ENCODE results near the gene ADGRB2.

The ADGRB2 gene

GRCh38 chr1:31780632-31781031, 16.5 kb upstream of the ADGRB2 start:
- peaks cover 22% of the 10 kb centered on the region for H3K27me3 Mint-ChIP-seq (ENCODE audit: low read depth)
- TF ChIP-seq, protein P1, sequence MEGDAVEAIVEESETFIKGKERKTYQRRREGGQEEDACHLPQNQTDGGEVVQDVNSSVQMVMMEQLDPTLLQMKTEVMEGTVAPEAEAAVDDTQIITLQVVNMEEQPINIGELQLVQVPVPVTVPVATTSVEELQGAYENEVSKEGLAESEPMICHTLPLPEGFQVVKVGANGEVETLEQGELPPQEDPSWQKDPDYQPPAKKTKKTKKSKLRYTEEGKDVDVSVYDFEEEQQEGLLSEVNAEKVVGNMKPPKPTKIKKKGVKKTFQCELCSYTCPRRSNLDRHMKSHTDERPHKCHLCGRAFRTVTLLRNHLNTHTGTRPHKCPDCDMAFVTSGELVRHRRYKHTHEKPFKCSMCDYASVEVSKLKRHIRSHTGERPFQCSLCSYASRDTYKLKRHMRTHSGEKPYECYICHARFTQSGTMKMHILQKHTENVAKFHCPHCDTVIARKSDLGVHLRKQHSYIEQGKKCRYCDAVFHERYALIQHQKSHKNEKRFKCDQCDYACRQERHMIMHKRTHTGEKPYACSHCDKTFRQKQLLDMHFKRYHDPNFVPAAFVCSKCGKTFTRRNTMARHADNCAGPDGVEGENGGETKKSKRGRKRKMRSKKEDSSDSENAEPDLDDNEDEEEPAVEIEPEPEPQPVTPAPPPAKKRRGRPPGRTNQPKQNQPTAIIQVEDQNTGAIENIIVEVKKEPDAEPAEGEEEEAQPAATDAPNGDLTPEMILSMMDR (IDR thresholded peaks at IDR 0.05; ENCODE audit: unreplicated experiment in 3 of 3): no peak
- peak overlapping the region; percentile 21 to 94 (median 79) for H3K27ac Mint-ChIP-seq
- H3K4me1 Mint-ChIP-seq: peaks cover 61% of the 10 kb centered on the region
- H3K9me3 Mint-ChIP-seq: no peaks in the 10 kb centered on the region
- peak overlapping the region in 1 of 3 experiments; percentile 17 for H3K4me3 Mint-ChIP-seq
- no peaks in the 10 kb centered on the region for H3K36me3 Mint-ChIP-seq (ENCODE audit: low read depth)

DNA sequence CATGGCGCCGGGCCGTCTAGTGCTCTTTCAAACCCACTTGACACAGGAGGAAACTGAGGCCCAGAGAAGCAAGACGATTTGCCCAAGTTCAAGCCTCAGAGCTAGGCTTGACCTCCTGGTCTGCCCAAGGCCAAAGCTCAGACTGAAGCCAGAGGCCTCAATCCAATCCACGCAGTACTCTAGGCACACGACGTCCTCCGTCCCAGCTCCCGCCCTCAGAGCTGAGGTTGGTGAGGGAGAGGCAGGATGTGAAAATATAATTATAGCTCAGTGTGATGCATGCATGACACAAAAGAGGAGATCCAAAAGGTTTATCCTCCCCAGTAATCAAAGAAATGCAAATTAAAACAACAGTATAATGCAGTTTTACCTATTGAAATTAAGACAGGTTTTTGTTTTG, 15.5 kb upstream of the ADGRB2 start:
- TF ChIP-seq, protein P1 (IDR thresholded peaks at IDR 0.05; ENCODE audit: unreplicated experiment in 3 of 3): no peak
- peaks cover 60% of the 10 kb centered on the region for H3K4me1 Mint-ChIP-seq
- H3K27me3 Mint-ChIP-seq (ENCODE audit: low read depth): peaks cover 31% of the 10 kb centered on the region
- peak overlapping the region; percentile 31 to 94 (median 79) for H3K27ac Mint-ChIP-seq
- H3K36me3 Mint-ChIP-seq (ENCODE audit: low read depth): no peaks in the 10 kb centered on the region
- no peaks in the 10 kb centered on the region for H3K9me3 Mint-ChIP-seq
- H3K4me3 Mint-ChIP-seq: no peak overlapping the region

GRCh38 chr1:31778763-31779488, 14.8 kb upstream of the ADGRB2 start:
- peaks cover 39% of the 10 kb centered on the region for H3K27me3 Mint-ChIP-seq (ENCODE audit: low read depth)
- TF ChIP-seq, protein P1 (IDR thresholded peaks at IDR 0.05; ENCODE audit: unreplicated experiment in 3 of 3): no peak

DNA sequence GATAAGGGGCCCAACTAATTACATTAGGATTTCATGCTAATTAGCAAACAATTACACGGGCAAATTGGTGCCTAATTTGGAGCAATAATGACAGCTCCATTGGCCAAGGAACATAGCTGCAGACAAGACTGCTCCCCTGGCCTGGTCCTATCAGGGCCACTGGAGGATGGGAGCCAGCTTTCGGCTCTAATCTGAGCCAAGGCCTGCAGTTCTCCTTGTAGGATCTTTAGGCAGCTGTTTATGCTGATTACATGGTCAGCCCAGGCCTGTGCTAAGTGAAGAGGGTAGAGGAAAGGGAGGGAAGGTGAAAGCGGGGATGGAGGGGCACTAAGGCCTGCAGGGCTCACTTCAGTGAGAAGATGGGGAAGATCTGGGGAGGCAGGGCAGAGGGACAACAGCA, 12.4 kb upstream of the ADGRB2 start:
- Mint-ChIP-seq H3K4me3 (no peak overlapping the region), H3K9me3 (peaks cover 3% of the 10 kb centered on the region), H3K27ac (peak overlapping the region in 1 of 3 experiments; percentile 7), H3K4me1 (peaks cover 62% of the 10 kb centered on the region), H3K36me3 (ENCODE audit: low read depth) (no peaks in the 10 kb centered on the region), H3K27me3 (ENCODE audit: low read depth) (peaks cover 62% of the 10 kb centered on the region)
- TF ChIP-seq, protein P1 (IDR thresholded peaks at IDR 0.05; ENCODE audit: unreplicated experiment in 3 of 3): no peak

More at GRCh38 chr1:31778763-31779488, 14.8 kb upstream of the ADGRB2 start:
- peaks cover 59% of the 10 kb centered on the region for H3K4me1 Mint-ChIP-seq
- H3K4me3 Mint-ChIP-seq: no peak overlapping the region
- H3K36me3 Mint-ChIP-seq (ENCODE audit: low read depth): no peaks in the 10 kb centered on the region
- H3K9me3 Mint-ChIP-seq: peaks cover 3% of the 10 kb centered on the region
- H3K27ac Mint-ChIP-seq: no peak overlapping the region

DNA sequence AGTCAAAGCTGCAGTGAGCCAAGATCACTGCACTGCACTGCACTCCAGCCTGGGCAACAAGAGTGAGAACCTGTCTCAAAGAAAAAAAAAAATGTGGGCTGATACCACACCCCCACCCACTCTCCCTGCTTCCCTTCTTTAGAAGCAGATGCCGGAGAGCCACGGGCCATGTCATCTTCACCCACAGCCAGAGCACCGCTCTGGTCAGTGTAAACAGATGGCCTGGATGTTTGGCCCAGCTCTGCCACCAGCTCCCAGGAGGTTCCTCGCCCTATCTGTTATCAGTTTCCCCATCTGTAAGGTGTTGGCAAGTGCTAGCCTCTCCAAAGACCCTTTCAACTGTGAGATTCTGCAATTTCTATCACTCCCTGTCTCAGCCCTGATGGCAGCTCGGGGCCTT, 11.9 kb upstream of the ADGRB2 start:
- H3K4me1 Mint-ChIP-seq: peaks cover 62% of the 10 kb centered on the region
- H3K27ac Mint-ChIP-seq: peak overlapping the region in 1 of 3 experiments; percentile 7
- no peaks in the 10 kb centered on the region for H3K36me3 Mint-ChIP-seq (ENCODE audit: low read depth)
- H3K9me3 Mint-ChIP-seq: peaks cover 3% of the 10 kb centered on the region
- peaks cover 67% of the 10 kb centered on the region for H3K27me3 Mint-ChIP-seq (ENCODE audit: low read depth)
- TF ChIP-seq, protein P1 (IDR thresholded peaks at IDR 0.05; ENCODE audit: unreplicated experiment in 3 of 3): no peak
- H3K4me3 Mint-ChIP-seq: no peak overlapping the region
